Measurements from ENCODE around the gene PAEP.

- TF ChIP-seq YY1 (IDR thresholded peaks at IDR 0.05; ENCODE audit: insufficient read depth, insufficient read length) (no peak), SUZ12 (IDR thresholded peaks at IDR 0.05; ENCODE audit: extremely low read depth, insufficient read depth, insufficient read length) (no peak), ZNF274 (IDR thresholded peaks at IDR 0.05; ENCODE audit: low read depth, low read length) (no peak)
These were observed 31.4 kb upstream of the PAEP start for GRCh38 chr9:135530146-135530545.
